BJ (cell line): ENCODE data around the gene BANF1. TPM values are rescaled to one million over a fixed set of nuclear protein-coding genes. Genes with fewer than 3 reads are reported as not detected.

ENCODE experiments used
- CTCF ChIA-PET: fragments of 350-600 bp; formaldehyde crosslinking; extraction: SDS; loops from one replicate; lab custom pipeline; 2021; ENCODE audit warnings: antibody characterized with exemption, inconsistent platforms; lab: Yijun Ruan, JAX
- POLR2A ChIA-PET: fragments of 300-600 bp; sonication (Branson Sonifier 250); formaldehyde crosslinking; extraction: SDS; loops from one replicate; lab custom pipeline; 2021; ENCODE audit warnings: antibody characterized with exemption; lab: Charles Lee
- DNase-seq: peaks from one replicate; pipeline ENCODE4 v3.0.0-alpha.2; 2011; ENCODE audit warnings: low read depth
- H3K27me3 ChIP-seq: 2 replicates; pipeline ENCODE4 v1.6.0; 2011; ENCODE audit warnings: low read length; ENCODE audit not compliant: control insufficient read depth, insufficient read depth
- H3K36me3 ChIP-seq: 2 replicates; pipeline ENCODE4 v1.5.1; 2011; ENCODE audit warnings: low read length; ENCODE audit not compliant: control insufficient read depth, insufficient read depth
- H3K4me3 ChIP-seq: 2 replicates; pipeline ENCODE4 v1.5.1; 2011; ENCODE audit warnings: low read depth, mild to moderate bottlenecking, control low read depth, low read length
- polyA plus RNA-seq: library from polyadenylated mRNA; depleted of rRNA; stranded (reverse); fragments of >200 nt; gene quantifications from 2 replicates; pipeline ENCODE4 v1.2.3, GENCODE V29; 2011
- TF ChIP-seq, protein P1 (sequence below): IDR thresholded peaks from 2 replicates; pipeline ENCODE4 v1.5.1; 2011; ENCODE audit warnings: low read depth, mild to moderate bottlenecking, control low read depth, inconsistent platforms, low read length, moderate library complexity; ENCODE audit not compliant: insufficient read depth

BANF1 gene
- polyA plus RNA-seq, 1 experiment: 210 TPM

DNA sequence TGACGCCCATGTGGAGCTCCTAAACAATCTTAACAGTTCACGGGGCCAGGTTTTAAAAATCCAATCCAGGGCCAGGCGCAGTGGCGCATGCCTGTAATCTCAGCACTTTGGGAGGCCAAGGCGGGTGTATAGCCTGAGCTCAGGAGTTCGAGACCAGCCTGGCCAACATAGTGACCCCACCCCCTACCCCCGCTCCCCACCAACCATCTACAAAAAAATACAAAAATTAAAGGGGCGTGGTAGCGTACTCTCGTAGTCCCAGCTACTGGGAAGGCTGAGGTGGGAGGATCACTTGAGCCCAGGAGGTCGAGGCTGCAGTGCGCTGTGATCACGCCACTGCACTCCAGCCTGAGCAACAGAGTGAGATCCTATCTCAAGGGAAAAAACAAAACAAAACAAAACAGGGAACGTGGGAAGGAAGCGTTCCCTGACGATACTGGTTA lies 41.5 kb upstream of the BANF1 start:
- no peak for DNase-seq
- POLR2A ChIA-PET: interaction anchor here (0.6 kb wide), 2 partner anchors 71 to 461 kb away, joined by 3 read pairs; no protein-coding TSS in a partner anchor
- no peaks in the 10 kb centered on the region for H3K27me3 ChIP-seq
- TF ChIP-seq, protein P1, sequence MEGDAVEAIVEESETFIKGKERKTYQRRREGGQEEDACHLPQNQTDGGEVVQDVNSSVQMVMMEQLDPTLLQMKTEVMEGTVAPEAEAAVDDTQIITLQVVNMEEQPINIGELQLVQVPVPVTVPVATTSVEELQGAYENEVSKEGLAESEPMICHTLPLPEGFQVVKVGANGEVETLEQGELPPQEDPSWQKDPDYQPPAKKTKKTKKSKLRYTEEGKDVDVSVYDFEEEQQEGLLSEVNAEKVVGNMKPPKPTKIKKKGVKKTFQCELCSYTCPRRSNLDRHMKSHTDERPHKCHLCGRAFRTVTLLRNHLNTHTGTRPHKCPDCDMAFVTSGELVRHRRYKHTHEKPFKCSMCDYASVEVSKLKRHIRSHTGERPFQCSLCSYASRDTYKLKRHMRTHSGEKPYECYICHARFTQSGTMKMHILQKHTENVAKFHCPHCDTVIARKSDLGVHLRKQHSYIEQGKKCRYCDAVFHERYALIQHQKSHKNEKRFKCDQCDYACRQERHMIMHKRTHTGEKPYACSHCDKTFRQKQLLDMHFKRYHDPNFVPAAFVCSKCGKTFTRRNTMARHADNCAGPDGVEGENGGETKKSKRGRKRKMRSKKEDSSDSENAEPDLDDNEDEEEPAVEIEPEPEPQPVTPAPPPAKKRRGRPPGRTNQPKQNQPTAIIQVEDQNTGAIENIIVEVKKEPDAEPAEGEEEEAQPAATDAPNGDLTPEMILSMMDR: no peak
- H3K4me3 ChIP-seq: peak overlapping the region; percentile 71
- CTCF ChIA-PET: interaction anchor here (1.8 to 2.2 kb wide), 3 partner anchors 70 to 76 kb away, joined by 3 to 9 read pairs (median 4); partner anchors contain the start of genes CCDC85B and FIBP
- H3K36me3 ChIP-seq: peaks cover 15% of the 10 kb centered on the region

DNA sequence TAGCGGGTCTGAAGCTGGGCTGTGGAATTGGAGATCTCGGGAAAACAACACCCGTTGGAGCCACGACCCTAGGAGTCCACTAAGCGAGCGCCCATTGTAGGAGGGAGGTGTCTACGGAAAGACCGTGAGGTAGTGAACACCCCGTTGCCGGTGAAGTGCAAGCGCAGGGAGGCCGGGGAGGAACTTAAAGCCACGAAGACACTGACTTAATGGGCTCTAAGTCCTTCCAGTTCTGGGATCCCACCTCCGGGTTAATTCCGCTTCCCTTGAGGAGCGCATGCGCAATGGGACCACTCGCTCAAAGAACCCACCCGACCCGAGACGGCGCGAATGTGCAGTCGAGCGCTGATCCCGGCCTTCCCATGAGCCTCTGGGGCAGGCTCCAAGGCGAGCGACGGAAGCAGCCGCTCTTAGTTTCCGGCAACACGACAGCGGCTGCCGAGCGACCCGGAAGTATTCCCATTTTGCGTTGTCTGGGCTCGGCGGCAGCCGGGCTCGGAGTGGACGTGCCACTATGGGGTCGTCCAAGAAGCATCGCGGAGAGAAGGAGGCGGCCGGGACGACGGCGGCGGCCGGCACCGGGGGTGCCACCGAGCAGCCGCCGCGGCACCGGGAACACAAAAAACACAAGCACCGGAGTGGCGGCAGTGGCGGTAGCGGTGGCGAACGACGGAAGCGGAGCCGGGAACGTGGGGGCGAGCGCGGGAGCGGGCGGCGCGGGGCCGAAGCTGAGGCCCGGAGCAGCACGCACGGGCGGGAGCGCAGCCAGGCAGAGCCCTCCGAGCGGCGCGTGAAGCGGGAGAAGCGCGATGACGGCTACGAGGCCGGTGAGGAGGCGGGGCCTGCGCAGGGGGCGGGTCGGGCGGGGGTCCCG lies 40.8 kb upstream of the BANF1 start, which contains the start of gene SART1:
TSS of gene SART1 (plus strand) at position 468 of the 874 bp plus-strand sequence. CDS start at position 515, 47 bp downstream.
- POLR2A ChIA-PET: interaction anchor here (0.6 to 0.7 kb wide), 2 partner anchors 71 to 462 kb away, joined by 3 read pairs; partner anchors contain the start of gene CCDC85B
- H3K27me3 ChIP-seq: no peaks in the 10 kb centered on the region
- peaks cover 20% of the 10 kb centered on the region for H3K36me3 ChIP-seq
- CTCF ChIA-PET: interaction anchor here (1.8 to 2.2 kb wide), 3 partner anchors 71 to 77 kb away, joined by 3 to 9 read pairs (median 4); partner anchors contain the start of genes CCDC85B and FIBP
- TF ChIP-seq, protein P1: no peak
- DNase-seq: peak; percentile 87
- peak within 1 kb of the TSS; percentile 71 for H3K4me3 ChIP-seq

DNA sequence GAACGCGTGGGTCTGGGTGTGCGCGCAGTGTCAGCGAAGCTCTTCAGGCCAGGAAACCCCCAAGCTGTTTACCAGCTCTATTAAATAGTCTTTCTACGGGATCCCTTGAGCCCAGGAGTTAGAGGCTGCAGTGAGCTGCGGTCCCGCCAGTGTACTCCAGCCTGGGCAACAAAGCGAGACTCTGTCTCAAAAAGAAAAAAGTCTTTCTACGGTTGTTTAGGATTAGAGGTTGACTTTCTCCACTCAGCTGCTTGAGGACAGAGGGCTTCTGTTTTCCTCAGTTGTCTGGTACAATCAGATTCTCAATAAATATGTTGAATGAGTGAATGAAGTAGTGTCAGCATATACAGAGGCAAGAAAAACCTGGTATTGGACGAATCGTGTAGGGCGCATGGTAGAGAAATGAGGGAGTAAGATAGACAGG lies 40.1 kb upstream of the BANF1 start:
- POLR2A ChIA-PET: interaction anchor here (0.7 kb wide), 1 partner anchor 72 kb away, joined by 3 read pairs; the partner anchor contains the start of gene CCDC85B
- no peak for DNase-seq
- Histone ChIP-seq H3K27me3 (no peaks in the 10 kb centered on the region), H3K36me3 (peaks cover 27% of the 10 kb centered on the region), H3K4me3 (peak overlapping the region; percentile 71)
- CTCF ChIA-PET: no interaction called here
- TF ChIP-seq, protein P1: no peak

DNA sequence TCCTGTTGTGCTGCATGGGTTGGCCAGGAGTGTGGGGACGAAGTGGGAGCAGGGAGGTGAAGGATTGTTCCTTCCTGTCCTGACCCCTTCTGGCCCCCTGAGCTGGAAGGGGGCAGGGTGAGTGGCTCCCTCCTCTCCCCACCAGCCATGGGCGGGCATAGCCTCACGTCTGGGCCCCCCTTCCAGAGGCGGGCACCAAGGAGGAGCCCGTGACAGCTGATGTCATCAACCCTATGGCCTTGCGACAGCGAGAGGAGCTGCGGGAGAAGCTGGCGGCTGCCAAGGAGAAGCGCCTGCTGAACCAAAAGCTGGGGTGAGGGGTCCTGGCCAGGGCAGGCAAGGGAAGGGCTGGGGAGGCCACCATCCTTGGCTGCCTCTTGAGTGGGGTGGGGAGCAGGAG lies 37.4 kb upstream of the BANF1 start:
- H3K27me3 ChIP-seq: no peaks in the 10 kb centered on the region
- TF ChIP-seq, protein P1: no peak
- H3K36me3 ChIP-seq: peaks cover 39% of the 10 kb centered on the region
- CTCF ChIA-PET: interaction anchor here (1.4 kb wide), 1 partner anchor 80 kb away, joined by 6 read pairs; no protein-coding TSS in a partner anchor
- POLR2A ChIA-PET: no interaction called here
- no peak for DNase-seq
- H3K4me3 ChIP-seq: no peak overlapping the region
